Measurements from ENCODE around the gene CHRDL1. TPM values are rescaled to one million over a fixed set of nuclear protein-coding genes. Genes with fewer than 3 reads are reported as not detected.

CHRDL1 gene
- total RNA-seq, 1 donor from 2014 or later, result 4.8 TPM

DNA sequence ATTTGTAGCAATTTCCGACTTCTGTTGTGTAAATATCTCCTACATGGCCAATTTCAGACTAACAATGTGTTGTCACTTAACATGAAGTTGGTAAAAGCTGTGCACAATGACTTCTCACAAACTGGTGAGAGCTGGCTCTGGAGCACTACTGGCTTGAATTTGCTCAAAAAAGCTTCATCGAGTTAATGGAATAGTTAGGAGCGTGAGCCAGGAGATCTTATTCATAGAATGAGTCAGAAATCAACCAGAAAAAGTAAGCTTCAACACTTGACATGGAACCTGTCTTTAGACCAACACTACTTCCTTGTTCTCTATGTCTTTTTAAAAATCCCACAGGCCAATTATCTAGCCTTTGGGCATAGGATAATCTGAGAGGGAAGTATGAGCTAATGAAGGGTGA lies 7.9 kb upstream of the CHRDL1 start:
- Histone ChIP-seq H3K4me2 (ENCODE audit: low read length) (no peak overlapping the region), H3K79me2 (ENCODE audit: insufficient read depth, low read length) (no peaks in the 10 kb centered on the region), H3K9me3 (ENCODE audit: insufficient read depth, low read depth, low read length) (no peaks in the 10 kb centered on the region), H3K9ac (ENCODE audit: low read length) (no peak overlapping the region), H3K27me3 (ENCODE audit: insufficient read depth, low read length) (no peaks in the 10 kb centered on the region), H4K20me1 (ENCODE audit: insufficient read depth, low read length) (no peaks in the 10 kb centered on the region), H3K27ac (ENCODE audit: low read depth, low read length) (no peak overlapping the region), H3K4me1 (ENCODE audit: insufficient read depth, low read length) (no peaks in the 10 kb centered on the region), H3K36me3 (ENCODE audit: insufficient read depth, low read length) (no peaks in the 10 kb centered on the region), H3K4me3 (ENCODE audit: insufficient read depth, low read depth, low read length) (no peak overlapping the region), H2AFZ (ENCODE audit: low read depth, low read length) (no peak overlapping the region)
- Mint-ChIP-seq H3K4me1 (ENCODE audit: low read depth, unreplicated experiment) (no peaks in the 10 kb centered on the region), H3K27ac (ENCODE audit: unreplicated experiment) (no peak overlapping the region), H3K4me3 (ENCODE audit: unreplicated experiment) (no peak overlapping the region), H3K36me3 (ENCODE audit: low read depth, unreplicated experiment) (no peaks in the 10 kb centered on the region), H3K9me3 (ENCODE audit: unreplicated experiment) (no peaks in the 10 kb centered on the region), H3K27me3 (ENCODE audit: low read depth, unreplicated experiment) (no peaks in the 10 kb centered on the region)
- TF ChIP-seq, protein P1, sequence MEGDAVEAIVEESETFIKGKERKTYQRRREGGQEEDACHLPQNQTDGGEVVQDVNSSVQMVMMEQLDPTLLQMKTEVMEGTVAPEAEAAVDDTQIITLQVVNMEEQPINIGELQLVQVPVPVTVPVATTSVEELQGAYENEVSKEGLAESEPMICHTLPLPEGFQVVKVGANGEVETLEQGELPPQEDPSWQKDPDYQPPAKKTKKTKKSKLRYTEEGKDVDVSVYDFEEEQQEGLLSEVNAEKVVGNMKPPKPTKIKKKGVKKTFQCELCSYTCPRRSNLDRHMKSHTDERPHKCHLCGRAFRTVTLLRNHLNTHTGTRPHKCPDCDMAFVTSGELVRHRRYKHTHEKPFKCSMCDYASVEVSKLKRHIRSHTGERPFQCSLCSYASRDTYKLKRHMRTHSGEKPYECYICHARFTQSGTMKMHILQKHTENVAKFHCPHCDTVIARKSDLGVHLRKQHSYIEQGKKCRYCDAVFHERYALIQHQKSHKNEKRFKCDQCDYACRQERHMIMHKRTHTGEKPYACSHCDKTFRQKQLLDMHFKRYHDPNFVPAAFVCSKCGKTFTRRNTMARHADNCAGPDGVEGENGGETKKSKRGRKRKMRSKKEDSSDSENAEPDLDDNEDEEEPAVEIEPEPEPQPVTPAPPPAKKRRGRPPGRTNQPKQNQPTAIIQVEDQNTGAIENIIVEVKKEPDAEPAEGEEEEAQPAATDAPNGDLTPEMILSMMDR (IDR thresholded peaks at IDR 0.05; ENCODE audit: insufficient read depth, low read depth, low read length), result no peak
- TF ChIP-seq EZH2 (IDR thresholded peaks at IDR 0.05; ENCODE audit: insufficient read depth, low read length), result no peak
- peak; percentile 91 for FAIRE-seq
- DNase-seq (ENCODE audit: low read depth), result peak; percentile 40

DNA sequence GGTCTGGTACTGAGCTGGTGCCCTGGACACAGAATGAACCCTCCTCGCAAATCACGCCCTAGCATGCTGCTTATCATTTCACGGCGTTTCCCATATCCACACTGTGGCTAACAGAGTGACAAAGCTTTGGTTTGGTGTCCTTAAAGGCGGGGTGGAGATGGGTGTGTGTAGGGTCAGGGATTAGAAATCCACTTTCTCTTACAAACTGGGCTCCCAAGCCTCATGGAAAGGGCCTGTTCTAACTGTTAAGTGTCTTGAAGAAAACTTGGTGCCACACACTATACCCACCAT lies 735 bp upstream of the CHRDL1 start:
- TF ChIP-seq, protein P1 (IDR thresholded peaks at IDR 0.05; ENCODE audit: insufficient read depth, low read depth, low read length), result no peak
- TF ChIP-seq EZH2 (IDR thresholded peaks at IDR 0.05; ENCODE audit: insufficient read depth, low read length), result no peak
- Histone ChIP-seq H2AFZ (ENCODE audit: low read depth, low read length) (peak overlapping the region; percentile 73), H3K9ac (ENCODE audit: low read length) (peak overlapping the region; percentile 55), H3K4me2 (ENCODE audit: low read length) (peak overlapping the region; percentile 82), H3K9me3 (ENCODE audit: insufficient read depth, low read depth, low read length) (no peaks in the 10 kb centered on the region), H4K20me1 (ENCODE audit: insufficient read depth, low read length) (no peaks in the 10 kb centered on the region), H3K27ac (ENCODE audit: low read depth, low read length) (no peak overlapping the region), H3K4me1 (ENCODE audit: insufficient read depth, low read length) (no peaks in the 10 kb centered on the region), H3K4me3 (ENCODE audit: insufficient read depth, low read depth, low read length) (peak overlapping the region; percentile 54), H3K27me3 (ENCODE audit: insufficient read depth, low read length) (no peaks in the 10 kb centered on the region), H3K36me3 (ENCODE audit: insufficient read depth, low read length) (no peaks in the 10 kb centered on the region), H3K79me2 (ENCODE audit: insufficient read depth, low read length) (no peaks in the 10 kb centered on the region)
- no peak overlapping the region for H3K27ac Mint-ChIP-seq (ENCODE audit: unreplicated experiment)
- FAIRE-seq, result no peak
- H3K4me1 Mint-ChIP-seq (ENCODE audit: low read depth, unreplicated experiment), result no peaks in the 10 kb centered on the region
- DNase-seq (ENCODE audit: low read depth), result no peak
- H3K9me3 Mint-ChIP-seq (ENCODE audit: unreplicated experiment), result no peaks in the 10 kb centered on the region
- H3K36me3 Mint-ChIP-seq (ENCODE audit: low read depth, unreplicated experiment), result no peaks in the 10 kb centered on the region
- H3K27me3 Mint-ChIP-seq (ENCODE audit: low read depth, unreplicated experiment), result peaks cover 12% of the 10 kb centered on the region
- peak overlapping the region; percentile 82 for H3K4me3 Mint-ChIP-seq (ENCODE audit: unreplicated experiment)

DNA sequence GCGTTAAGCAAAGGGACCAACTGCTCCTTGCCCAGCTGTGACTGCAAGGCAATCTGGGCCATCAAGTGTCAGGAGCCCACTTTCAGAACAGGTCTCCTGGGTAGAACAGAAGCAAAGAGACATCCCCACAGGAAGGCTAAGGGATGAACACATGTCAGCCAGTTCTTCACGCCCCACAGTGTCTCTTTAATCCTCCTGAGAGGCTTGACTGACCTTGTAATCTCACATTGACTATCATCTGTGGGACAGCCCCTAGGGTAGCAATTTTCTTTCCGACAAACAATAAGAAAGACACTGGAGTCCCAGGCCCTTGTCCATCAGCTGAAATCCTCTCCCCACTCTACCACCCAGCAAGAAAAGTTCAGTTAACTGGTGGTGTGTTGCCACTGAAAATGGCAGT lies 1.0 kb downstream of the CHRDL1 start:
- no peaks in the 10 kb centered on the region for H3K9me3 ChIP-seq (ENCODE audit: insufficient read depth, low read depth, low read length)
- H3K4me3 Mint-ChIP-seq (ENCODE audit: unreplicated experiment), result no peak overlapping the region
- H3K9ac ChIP-seq (ENCODE audit: low read length), result no peak overlapping the region
- H2AFZ ChIP-seq (ENCODE audit: low read depth, low read length), result no peak overlapping the region
- no peaks in the 10 kb centered on the region for H3K27me3 ChIP-seq (ENCODE audit: insufficient read depth, low read length)
- H3K27me3 Mint-ChIP-seq (ENCODE audit: low read depth, unreplicated experiment), result peaks cover 12% of the 10 kb centered on the region
- H3K36me3 ChIP-seq (ENCODE audit: insufficient read depth, low read length), result no peaks in the 10 kb centered on the region
- no peak overlapping the region for H3K27ac ChIP-seq (ENCODE audit: low read depth, low read length)
- H3K36me3 Mint-ChIP-seq (ENCODE audit: low read depth, unreplicated experiment), result no peaks in the 10 kb centered on the region
- no peak for TF ChIP-seq EZH2 (IDR thresholded peaks at IDR 0.05; ENCODE audit: insufficient read depth, low read length)
- TF ChIP-seq, protein P1 (IDR thresholded peaks at IDR 0.05; ENCODE audit: insufficient read depth, low read depth, low read length), result no peak
- H3K4me1 ChIP-seq (ENCODE audit: insufficient read depth, low read length), result no peaks in the 10 kb centered on the region
- no peak overlapping the region for H3K4me3 ChIP-seq (ENCODE audit: insufficient read depth, low read depth, low read length)
- DNase-seq (ENCODE audit: low read depth), result no peak
- no peak overlapping the region for H3K27ac Mint-ChIP-seq (ENCODE audit: unreplicated experiment)
- peak overlapping the region; percentile 82 for H3K4me2 ChIP-seq (ENCODE audit: low read length)
- H3K4me1 Mint-ChIP-seq (ENCODE audit: low read depth, unreplicated experiment), result no peaks in the 10 kb centered on the region
- H4K20me1 ChIP-seq (ENCODE audit: insufficient read depth, low read length), result no peaks in the 10 kb centered on the region
- no peaks in the 10 kb centered on the region for H3K9me3 Mint-ChIP-seq (ENCODE audit: unreplicated experiment)
- H3K79me2 ChIP-seq (ENCODE audit: insufficient read depth, low read length), result no peaks in the 10 kb centered on the region
- FAIRE-seq, result no peak
